NCI-H748 (cell line): ENCODE measurements around the gene GOLGA6L4.
"Not testable (repeated sequence)": the region's sequence is repeated elsewhere in the genome, so short reads cannot be mapped to it uniquely, and the experiment has no call there.

ENCODE experiments used
- DNase-seq: peaks from one replicate; lab custom pipeline; 2025; ENCODE audit not compliant: unreplicated experiment; lab: John Stamatoyannopoulos, UW

The GOLGA6L4 gene, protein sequence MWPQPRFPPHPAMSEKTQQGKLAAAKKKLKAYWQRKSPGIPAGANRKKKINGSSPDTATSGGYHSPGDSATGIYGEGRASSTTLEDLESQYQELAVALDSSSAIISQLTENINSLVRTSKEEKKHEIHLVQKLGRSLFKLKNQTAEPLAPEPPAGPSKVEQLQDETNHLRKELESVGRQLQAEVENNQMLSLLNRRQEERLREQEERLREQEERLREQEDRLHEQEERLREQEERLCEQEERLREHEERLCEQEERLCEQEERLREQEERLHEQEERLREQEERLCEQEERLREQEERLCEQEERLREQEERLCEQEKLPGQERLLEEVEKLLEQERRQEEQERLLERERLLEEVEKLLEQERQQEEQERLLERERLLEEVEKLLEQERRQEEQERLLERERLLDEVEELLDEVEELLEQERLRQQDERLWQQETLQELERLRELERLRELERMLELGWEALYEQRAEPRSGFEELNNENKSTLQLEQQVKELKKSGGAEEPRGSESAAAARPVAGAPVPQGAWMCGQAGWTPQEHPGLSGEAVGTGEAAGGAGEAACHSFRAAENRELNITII

DNA sequence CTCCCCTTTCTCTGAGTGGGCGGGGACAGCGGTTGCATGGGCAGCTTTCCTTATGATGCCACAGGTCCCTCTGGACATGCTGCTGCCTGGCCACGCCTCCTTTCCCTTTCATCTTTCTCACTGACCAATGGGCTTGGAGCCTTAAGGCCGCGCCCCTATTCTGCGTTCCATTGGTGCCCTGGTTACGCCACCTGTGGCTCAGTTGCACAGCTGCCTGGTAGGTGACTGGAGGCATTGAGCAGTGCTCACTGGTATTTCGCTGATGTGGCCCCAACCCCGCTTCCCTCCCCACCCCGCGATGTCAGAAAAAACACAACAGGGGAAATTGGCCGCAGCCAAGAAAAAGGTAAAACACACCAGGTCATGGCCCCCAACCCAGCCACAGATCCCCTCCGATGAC, at the start of gene GOLGA6L4:
Gene GOLGA6L4 (plus strand): TSS at position 201 of the 400 bp plus-strand sequence. CDS start 62 bp downstream, at position 263.
- DNase-seq = not testable (repeated sequence)

DNA sequence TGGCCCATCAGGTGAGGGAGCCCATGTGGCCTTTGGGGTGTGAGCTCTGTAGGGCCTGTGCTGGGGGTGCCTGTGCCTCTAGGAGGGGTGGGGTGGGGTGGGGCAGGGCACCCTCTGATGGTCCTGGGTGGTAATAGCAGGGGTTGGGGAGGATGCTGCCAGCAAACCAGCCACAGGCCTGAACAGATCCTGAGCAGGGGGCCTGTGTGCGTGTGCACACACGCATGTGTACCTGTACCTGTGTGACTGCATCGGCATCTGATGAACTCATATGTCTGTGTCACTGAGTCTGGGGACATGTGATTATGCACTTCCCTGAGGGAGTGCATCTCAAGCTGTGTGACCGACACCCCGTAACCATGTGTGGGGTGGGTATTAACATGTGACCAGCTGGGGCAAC, 42.6 kb upstream of the GOLGA6L4 start:
- not testable (repeated sequence) for DNase-seq

DNA sequence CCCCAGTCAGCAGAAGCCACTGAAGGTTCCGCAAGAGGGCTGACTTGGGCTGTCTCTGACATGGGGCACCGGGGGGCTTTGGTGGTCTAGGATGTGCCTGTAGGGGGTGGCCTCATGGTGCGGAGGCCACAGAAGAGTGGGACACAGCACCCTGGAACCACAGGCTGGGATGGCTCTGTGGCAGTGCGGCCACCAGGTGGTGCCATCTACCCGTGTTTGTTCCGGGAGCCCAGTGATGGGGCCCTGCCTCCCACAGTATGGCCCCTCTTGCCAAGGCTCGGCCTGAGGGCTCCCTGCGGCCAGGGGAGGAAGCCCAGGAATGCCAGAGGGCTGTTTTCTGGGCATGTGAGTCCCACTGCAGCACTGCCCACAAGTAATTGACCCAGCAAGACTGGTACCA, 40.0 kb upstream of the GOLGA6L4 start:
- DNase-seq = not testable (repeated sequence)

DNA sequence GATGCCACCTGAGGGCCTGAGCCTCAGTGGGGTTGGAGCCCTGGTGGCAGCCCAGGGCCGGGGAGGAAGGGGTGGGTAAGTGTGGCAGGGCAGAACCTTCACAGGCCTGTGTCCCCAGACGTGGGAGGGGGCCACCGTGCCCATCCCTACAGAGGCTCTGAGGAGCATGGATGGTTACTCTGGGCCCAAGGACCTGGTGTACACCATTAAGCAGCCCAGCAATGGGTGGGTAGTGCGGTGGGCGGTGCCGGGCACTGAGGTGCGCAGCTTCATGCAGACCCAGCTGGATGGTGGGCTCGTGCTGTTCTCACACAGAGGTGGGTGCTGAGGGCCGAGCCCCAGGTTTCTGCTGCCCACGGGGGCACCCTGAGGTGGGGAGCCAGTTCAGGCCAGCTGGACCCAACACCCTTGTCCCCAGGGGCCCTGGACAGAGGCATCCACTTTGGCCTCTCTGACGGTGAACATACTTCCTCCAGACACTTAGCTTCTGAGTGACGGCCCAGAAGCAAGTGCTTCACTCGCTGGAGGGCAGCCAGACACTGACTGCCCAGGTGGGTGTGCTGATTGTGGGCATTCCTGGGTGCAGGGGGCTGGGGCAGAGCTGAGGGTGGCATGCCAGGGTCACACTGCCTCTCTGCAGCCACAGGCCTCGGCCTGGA, 38.9 kb upstream of the GOLGA6L4 start:
- DNase-seq = not testable (repeated sequence)

DNA sequence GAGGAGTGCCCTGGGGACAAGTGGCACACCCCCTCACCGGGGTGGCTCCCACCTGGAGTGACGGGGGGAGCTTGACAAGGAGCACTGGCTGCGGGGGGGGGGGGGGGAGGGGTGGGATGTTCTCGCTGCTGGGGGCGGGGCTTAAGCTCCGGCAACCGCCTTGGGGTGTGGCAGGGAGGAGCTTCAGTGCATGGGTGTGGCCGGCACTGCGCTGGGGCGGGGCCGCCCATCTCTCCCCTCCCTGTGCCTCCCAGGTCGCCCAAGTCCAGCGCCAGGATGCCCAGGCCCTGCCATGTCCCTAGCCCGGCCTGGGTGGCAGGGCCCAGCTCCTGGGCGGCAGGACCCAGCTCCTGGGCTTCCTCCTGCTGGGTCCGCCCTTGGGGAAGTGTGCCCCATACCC, 35.7 kb upstream of the GOLGA6L4 start:
- not testable (repeated sequence) for DNase-seq

DNA sequence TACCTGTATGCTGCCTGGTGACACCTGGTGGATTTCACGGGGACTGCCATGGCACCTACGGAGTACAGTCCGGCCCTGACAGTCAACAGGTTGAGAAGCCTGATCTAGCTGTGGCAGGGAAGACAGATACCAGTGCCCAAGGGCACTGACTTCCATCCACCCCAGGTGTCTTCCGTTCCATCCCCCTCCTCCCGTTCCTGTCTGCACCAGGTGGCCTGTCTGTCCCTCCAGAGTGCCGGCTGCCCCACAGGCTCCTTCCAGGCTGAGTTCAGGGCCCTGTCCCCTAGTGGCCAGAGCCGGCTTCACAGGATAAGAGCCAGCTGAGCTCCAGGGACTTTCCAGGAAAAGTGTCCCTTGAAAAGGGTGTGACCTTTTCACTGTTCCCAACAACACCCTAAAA, 10.9 kb downstream of the GOLGA6L4 start:
- not testable (repeated sequence) for DNase-seq
